ENCODE measurements around the gene MAP1A. TPM values are rescaled to one million over a fixed set of nuclear protein-coding genes. Genes with fewer than 3 reads are reported as not detected.

MAP1A gene
- polyA plus RNA-seq (ENCODE audit: insufficient read length in 3 of 3), result 1 to 10 TPM; 7.7 to 9.6 (median 8.2) TPM
- long read RNA-seq, donor 1, result 0 reads
- long read RNA-seq, donor 2, result 0 reads
- long read RNA-seq, donor 3, result 0 reads
- long read RNA-seq, donor 4, result 0 reads
- long read RNA-seq, donor 5, result 0 reads
- long read RNA-seq, donor 6, result 0 reads
- long read RNA-seq, donor 7, result 0 reads
- long read RNA-seq, donor 8, result 0 reads
- long read RNA-seq, donor 9, result 0 reads
- long read RNA-seq, donor 10, result 0 reads
- long read RNA-seq, donor 11, result 0 reads
- long read RNA-seq, donor 12, result 0 reads
- long read RNA-seq, donor 13, result 0 reads
- long read RNA-seq, donor 14, result 0 reads
- long read RNA-seq, donor 15, result 0 reads
- long read RNA-seq, donor 16, result 0 reads

GRCh38 chr15:43517354-43518196, at the start of gene MAP1A:
TSS of gene MAP1A (plus strand) at chr15:43517608. CDS start at chr15:43521474, 3,866 bp downstream.
- DNase-seq, result peak; percentile 61

GRCh38 chr15:43469867-43470266, 47.5 kb upstream of the MAP1A start:
- no peak for DNase-seq

DNA sequence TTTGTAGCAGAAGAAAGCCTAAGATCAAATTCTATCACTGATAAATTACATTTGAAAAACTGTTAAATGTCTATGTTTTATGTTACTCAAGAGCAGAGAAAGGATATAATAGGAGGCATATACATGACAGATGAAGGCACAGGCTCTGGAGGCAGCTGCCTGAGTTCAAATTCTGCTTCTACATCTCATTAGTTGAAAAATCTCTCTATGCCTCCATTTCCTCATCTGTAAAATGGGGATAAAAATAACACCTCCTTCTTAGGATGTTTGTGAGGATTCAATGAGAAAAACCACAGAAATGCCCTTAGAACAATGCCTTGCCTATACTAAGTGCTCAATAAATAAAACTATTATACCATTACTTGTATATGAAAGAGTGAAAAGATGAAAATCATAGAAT, 45.4 kb upstream of the MAP1A start:
- no peak for DNase-seq

GRCh38 chr15:43473885-43474284, 43.5 kb upstream of the MAP1A start:
- no peak for DNase-seq

DNA sequence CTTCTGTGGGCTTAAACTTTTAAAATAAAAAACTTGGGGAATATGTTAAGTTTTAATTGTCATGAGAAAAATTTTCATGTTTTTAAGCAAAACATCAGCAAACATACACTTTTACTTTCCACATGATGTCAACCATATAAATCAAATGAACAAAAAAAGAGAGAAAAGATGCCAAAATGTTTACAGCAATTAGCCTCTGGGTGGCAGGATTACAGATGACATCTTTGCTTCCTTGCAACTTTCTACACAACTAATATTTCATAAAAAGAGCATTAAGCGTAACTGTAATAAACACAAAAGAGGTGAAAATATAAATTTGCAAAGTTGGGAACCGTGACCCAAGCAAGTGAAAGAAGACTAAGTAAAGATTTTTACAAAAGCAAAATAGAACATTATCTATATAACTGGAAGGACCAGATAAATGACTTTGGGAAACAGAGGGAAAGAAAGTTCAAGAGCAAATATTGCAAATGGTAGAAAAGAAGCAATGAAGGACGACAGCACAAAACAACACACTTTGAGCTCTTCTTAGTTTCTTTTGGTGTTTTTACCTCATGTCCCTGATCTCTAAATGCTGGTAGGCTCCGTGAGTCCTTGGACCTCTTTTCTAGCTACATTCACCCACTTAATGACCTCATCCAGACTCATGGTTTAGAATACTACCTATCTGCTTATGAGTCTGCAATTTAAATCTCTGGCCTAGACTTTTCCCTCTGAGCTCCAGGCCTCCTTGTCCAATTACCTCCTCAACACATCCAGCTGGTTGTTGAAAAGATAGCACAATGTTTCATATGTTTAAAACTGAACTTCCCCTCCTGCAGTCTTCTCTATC, 33.9 kb upstream of the MAP1A start:
- DNase-seq, result no peak

DNA sequence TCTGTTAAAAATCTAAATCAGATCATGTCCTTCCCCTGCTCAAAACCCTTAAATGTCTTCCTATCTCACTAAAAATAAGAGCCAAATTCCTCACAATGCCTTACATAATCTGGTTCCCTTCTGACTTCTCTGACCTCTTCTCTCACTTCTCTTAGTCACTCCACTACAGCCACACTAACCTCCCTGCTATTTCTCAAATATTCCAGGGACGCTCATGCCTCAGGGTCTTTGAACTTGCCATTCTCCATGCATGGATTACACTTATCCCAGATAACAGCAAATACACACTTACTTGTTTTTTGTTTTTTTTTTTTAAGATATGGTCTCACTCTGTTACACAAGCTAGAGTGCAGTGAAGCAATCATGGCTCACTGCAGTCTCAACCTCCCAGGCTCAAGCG, 33.0 kb upstream of the MAP1A start:
- no peak for DNase-seq

GRCh38 chr15:43487271-43487895, 30.0 kb upstream of the MAP1A start:
- DNase-seq, result no peak

- DNase-seq, result no peak
These were observed 28.6 kb upstream of the MAP1A start for GRCh38 chr15:43488790-43489189.

DNA sequence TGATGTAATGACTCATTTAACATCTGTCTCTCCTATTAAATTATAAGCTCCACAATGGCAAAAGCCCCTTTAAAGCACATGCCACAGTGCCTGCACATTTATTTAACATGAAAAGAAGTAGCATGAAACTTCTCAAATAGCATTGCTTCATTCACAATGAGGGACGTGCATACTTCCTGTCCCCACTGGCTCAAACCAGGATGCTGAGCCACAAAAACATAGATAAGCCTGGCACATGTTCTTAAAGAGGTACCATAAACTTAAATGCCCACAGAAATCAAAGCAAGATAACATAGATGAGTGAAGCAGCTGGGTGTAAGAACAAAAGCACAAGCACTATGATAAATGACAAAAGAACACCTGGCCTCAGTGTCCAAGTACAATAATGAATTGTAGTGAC, 28.2 kb upstream of the MAP1A start:
- no peak for DNase-seq

- DNase-seq, result no peak
These were observed 25.1 kb upstream of the MAP1A start for GRCh38 chr15:43492266-43492665.

DNA sequence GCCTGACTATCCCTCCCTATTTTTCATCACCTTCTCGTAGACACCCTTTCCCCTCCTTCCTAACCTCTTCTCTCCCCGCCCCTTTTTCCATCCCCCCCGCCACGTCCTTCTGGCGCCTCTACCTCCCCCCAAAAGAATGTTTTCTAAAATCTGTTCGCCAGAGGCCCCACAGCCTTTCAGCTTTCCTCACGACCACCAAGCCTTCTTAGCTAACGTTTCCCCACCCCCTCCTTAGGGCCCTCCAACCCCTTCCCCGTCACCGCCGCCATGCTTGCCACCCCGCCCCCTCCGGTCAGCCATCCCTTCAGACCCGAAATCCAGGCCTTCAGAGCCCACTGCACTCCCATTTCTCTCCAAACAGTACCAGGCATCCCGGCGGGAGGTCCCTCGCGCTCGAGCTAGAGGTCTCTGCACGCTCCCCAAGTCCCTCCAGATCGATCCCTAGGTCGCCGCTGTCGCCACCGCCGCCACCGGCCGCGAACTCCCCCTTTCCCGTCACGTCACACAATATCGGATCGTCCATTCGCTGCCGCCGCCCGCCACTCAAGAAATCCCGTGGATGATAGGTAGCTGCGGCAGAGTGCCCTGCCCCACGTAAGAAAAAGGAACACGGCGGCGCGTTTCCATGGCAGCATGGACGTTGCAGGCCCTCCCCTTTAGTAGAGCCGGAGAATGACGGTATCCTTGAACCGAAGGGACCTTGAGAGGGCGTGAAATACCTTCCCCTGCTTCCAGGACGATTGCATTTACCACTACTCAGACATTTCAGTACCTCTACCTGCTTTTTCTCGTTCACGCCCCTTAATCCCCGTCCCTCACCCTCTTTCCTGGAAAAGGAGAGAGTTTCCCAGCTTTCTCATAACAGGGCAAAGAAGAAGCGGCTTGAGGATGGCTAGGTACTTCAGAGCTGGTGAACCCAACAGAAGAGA, 24.5 kb upstream of the MAP1A start, which contains the start of gene TP53BP1:
Gene TP53BP1, minus strand, starts transcription at position 484 of the 929 bp plus-strand sequence. Its CDS starts 113 bp downstream, at position 371.
- DNase-seq, result peak; percentile 97

GRCh38 chr15:43493703-43494472, 23.5 kb upstream of the MAP1A start:
- DNase-seq, result no peak

GRCh38 chr15:43498990-43499389, 18.4 kb upstream of the MAP1A start:
- no peak for DNase-seq

DNA sequence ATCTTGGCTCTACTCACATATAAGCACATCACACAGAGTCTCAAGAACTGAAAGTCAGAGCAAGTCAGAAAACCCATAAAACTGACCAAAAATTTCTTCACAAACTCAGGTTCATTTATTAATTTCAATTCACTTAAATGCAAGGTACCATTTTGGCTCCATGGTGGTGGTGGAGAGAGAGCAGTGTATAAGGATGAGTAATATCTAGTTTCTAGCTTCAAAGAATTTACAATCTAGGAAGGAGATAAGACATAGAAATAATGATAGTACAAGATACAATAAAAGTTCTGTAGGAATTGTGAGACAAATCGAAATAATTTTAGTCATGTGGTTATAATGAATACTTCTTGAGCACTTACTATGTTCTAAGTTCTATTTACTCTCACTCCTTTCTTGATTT, 17.8 kb upstream of the MAP1A start:
- DNase-seq, result no peak

- peak; percentile 52 for DNase-seq
These were observed 11.7 kb upstream of the MAP1A start for GRCh38 chr15:43505738-43506137.

GRCh38 chr15:43508421-43508820, 9.0 kb upstream of the MAP1A start:
- DNase-seq, result no peak

- no peak for DNase-seq
These were observed 8.3 kb upstream of the MAP1A start for GRCh38 chr15:43508991-43509659.

DNA sequence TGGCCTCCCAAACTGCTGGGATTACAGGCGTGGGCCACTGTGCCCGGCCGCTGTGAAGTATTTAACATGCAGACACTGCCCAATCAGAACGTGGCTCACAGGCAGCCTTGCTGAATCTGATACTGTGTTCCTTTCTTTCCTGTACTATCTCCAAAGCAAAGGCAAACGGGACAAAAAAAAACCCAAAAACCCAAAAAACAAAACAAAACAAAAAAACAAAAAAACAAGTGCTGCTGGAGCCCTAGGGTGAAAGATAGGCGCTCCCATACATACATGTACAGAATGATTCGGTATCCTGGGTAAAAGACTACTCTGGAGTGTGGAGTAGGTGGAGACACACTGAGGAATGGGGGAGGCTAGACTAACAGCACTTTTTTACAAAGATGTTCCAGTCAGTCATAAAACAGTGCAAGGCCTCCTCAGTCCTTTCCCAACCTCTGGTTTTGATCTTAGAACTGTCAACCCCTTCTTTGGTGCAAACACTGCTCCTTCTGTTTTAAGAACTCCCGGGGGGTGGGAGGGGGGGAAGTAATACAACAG, 7.7 kb upstream of the MAP1A start:
- DNase-seq, result no peak
